Measurements from ENCODE around the gene HIP1R. TPM values are rescaled to one million over a fixed set of nuclear protein-coding genes. Genes with fewer than 3 reads are reported as not detected.

HIP1R gene
- total and polyA plus RNA-seq, 2 of the 4 experiments (the other 2 are of a cell fraction): 13.8 to 18.5 TPM

- intact Hi-C loops (cut with micrococcal nuclease) (no loop called here), in situ Hi-C loops (cut with MboI; ENCODE audit: low sequenced_read_pairs) (no loop called here), dilution Hi-C loops (cut with HindIII; ENCODE audit: low sequenced_read_pairs, unreplicated experiment) (no loop called here)
- Histone ChIP-seq H4K8ac (ENCODE audit: low read depth in 2 of 2, low read length in 2 of 2) (no peak overlapping the region), H3K56ac (ENCODE audit: extremely low read depth, insufficient read depth, low read length) (no peak overlapping the region), H2BK15ac (ENCODE audit: low read depth, low read length) (no peak overlapping the region), H3K4me2 (ENCODE audit: low read depth, low read length) (no peak overlapping the region), H4K5ac (ENCODE audit: low read depth, low read length) (no peak overlapping the region), H3K79me1 (ENCODE audit: low read depth in 1 of 2, low read length in 2 of 2) (peaks cover 0 to 8% of the 10 kb centered on the region in 2 experiments), H3K9me3 (ENCODE audit: control insufficient read depth, insufficient read depth, low read length) (no peaks in the 10 kb centered on the region), H3K4me3 (ENCODE audit: insufficient read depth, low read depth, low read length) (no peak overlapping the region), H2AK5ac (ENCODE audit: low read depth, low read length) (no peak overlapping the region), H3K9me1 (ENCODE audit: insufficient read depth, low read length) (peaks cover 12% of the 10 kb centered on the region), H3K23ac (ENCODE audit: low read depth, low read length) (no peak overlapping the region), H2AK9ac (replicated peaks; ENCODE audit: low read depth, low read length, poor library complexity) (no peak overlapping the region), H2AFZ (replicated peaks; ENCODE audit: low read length, poor library complexity) (no peak overlapping the region), H3K14ac (replicated peaks; ENCODE audit: low read depth, low read length) (no peak overlapping the region), H3K27me3 (ENCODE audit: control insufficient read depth, insufficient read depth, low read length) (no peaks in the 10 kb centered on the region), H2BK120ac (ENCODE audit: low read depth, low read length) (no peak overlapping the region), H4K91ac (ENCODE audit: insufficient read depth, low read depth, low read length) (no peak overlapping the region), H3K4ac (ENCODE audit: low read depth, low read length) (no peak overlapping the region), H2BK20ac (ENCODE audit: low read depth, low read length) (no peak overlapping the region), H3K4me1 (ENCODE audit: control insufficient read depth, insufficient read depth, low read length) (peaks cover 10% of the 10 kb centered on the region), H2BK5ac (ENCODE audit: low read depth, low read length, poor library complexity, severe bottlenecking) (no peak overlapping the region), H3K18ac (ENCODE audit: low read depth, low read length) (no peak overlapping the region), H3K27ac (ENCODE audit: insufficient read depth, low read length) (no peak overlapping the region), H3K9ac (ENCODE audit: low read depth, low read length) (no peak overlapping the region), H4K20me1 (ENCODE audit: insufficient read depth, low read length) (no peaks in the 10 kb centered on the region), H3K36me3 (ENCODE audit: control insufficient read depth, insufficient read depth, low read length) (no peaks in the 10 kb centered on the region)
- ChIA-PET POLR2A (ENCODE audit: unreplicated experiment) (no interaction called here), CTCF (no interaction called here)
- no peak for ATAC-seq (ENCODE audit: low read depth)
- TF ChIP-seq MAZ (IDR thresholded peaks at IDR 0.05; ENCODE audit: borderline replicate concordance, low read depth, low read length) (no peak), POLR2A (IDR thresholded peaks at IDR 0.05; ENCODE audit: low read depth, low read length) (no peak), RCOR1 (IDR thresholded peaks at IDR 0.05; ENCODE audit: insufficient replicate concordance, low read length) (no peak), USF2 (IDR thresholded peaks at IDR 0.05; ENCODE audit: low read depth, low read length) (no peak), SMC3 (IDR thresholded peaks at IDR 0.05; ENCODE audit: low read depth, low read length) (no peak), NFE2L2 (IDR thresholded peaks at IDR 0.05; ENCODE audit: low read depth, low read length) (no peak), MXI1 (IDR thresholded peaks at IDR 0.05; ENCODE audit: borderline replicate concordance, low read depth, low read length) (no peak), CEBPB (IDR thresholded peaks at IDR 0.05; ENCODE audit: low read depth, low read length) (no peak), FOS (IDR thresholded peaks at IDR 0.05; ENCODE audit: low read depth, low read length) (no peak), MAFK (IDR thresholded peaks at IDR 0.05; ENCODE audit: low read depth, low read length) (no peak), RFX5 (IDR thresholded peaks at IDR 0.05; ENCODE audit: low read depth, low read length) (no peak), BHLHE40 (IDR thresholded peaks at IDR 0.05; ENCODE audit: low read depth, low read length) (no peak), CHD1 (IDR thresholded peaks at IDR 0.05; ENCODE audit: low read depth, low read length) (no peak), RAD21 (IDR thresholded peaks at IDR 0.05; ENCODE audit: low read length) (no peak), CTCF (conservative IDR thresholded peaks at IDR 0.05; ENCODE audit: low read depth, low read length) (no peak), ELK1 (IDR thresholded peaks at IDR 0.05; ENCODE audit: borderline replicate concordance, low read depth, low read length) (no peak)
- no TSS peak for BruUV-seq (replicated peaks)
- DNase-seq: no peak
- 95% methylated on average over 4 of the region's 5 CpGs; no CpG with 5 or more reads in 1 of the 2 experiments for WGBS, 2 experiments (ENCODE audit: extremely low coverage in 2 of 2, insufficient read length in 1 of 2)
Measured at GRCh38 chr12:122847516-122847836, 12.2 kb downstream of the HIP1R start.

Measured in IMR-90 (cell line).